NCI-H1417 treated with DMSO at 0.1 percent for 48 hours (cell line): ENCODE results near the gene MADCAM1.

Experiments
- DNase-seq: peaks from one replicate; lab custom pipeline; 2025; lab: John Stamatoyannopoulos, UW

Gene MADCAM1

DNA sequence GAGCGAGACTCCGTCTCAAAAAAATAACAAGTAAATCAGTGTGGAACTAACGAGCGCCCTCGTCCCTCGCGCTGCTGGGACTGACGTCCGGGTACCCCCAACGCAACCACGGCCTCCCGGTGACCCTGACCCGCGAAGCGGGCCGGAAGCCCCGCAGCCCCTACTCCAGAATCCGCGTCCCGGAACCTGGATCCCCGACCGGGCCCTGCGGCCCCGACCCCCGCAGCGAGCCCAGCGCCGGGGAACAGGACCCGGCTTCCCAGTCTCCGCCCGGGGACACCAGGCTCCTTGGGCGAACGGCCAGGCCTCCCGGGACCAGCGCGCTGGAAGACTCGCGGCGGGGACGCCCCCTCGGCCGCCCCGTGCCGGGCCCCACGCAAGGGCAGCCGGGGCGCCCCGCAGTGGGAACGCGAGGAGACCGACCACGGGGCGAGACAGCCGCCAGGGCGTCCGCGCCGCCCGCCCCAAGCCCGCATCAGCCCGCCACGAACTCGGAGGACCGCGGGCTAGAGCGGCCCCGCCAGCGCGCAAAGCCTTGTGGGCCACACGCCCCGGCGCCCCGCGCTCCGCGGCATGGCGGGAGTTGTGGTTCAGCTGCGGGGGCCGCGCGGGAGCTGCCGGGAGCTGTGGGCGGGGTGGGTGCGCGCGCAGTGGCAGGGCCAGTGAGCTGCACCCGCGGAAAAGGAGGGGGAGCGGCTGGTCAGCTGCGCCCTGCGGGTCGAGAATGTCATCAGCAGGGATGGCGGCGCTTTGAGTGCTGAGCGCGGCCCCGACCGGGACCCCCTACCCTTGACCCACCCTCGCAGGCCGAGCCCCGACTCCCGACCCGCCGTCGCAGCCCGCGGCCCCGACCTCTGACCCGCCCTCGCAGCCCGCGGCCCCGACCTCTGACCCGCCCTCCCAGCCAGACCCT is 7.5 kb upstream of the MADCAM1 start:
- DNase-seq: peak; percentile 82

DNA sequence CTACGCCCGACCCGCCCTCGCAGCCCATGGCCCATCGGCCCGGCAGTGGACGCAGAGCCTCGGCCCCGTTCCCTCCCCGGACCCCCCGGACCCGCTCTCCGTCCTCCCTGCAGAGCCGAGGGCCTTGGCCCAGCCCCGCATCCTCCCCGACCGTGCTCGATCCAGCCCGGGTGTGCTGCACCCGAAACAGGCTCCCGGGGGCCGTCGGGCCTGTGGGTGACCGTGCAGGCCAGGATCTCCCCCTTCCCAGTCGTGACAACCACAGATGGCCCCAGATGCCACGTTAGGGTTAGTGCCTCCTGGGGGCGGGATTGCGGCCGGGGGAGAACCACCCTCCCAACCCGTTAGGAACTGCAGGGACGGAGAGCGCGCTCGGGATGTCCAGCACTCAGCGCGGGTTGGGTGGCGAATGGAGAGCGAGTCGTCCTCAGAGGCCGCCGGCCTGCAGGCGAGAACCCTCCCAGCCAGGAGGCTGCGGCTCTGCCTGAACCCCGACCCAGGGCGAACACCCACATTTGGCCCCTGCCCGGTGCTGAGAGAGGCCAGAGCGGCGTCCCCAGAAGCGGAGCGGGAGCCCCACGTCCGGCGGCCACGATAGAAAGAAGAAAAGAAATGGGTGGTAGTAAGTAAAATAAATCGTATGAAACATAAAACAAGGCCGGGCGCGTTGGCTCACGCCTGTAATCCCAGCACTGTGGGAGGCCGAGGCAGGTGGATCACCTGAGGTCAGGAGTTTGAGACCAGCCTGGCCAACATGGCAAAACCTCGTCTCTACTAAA is 6.7 kb upstream of the MADCAM1 start:
- no peak for DNase-seq

DNA sequence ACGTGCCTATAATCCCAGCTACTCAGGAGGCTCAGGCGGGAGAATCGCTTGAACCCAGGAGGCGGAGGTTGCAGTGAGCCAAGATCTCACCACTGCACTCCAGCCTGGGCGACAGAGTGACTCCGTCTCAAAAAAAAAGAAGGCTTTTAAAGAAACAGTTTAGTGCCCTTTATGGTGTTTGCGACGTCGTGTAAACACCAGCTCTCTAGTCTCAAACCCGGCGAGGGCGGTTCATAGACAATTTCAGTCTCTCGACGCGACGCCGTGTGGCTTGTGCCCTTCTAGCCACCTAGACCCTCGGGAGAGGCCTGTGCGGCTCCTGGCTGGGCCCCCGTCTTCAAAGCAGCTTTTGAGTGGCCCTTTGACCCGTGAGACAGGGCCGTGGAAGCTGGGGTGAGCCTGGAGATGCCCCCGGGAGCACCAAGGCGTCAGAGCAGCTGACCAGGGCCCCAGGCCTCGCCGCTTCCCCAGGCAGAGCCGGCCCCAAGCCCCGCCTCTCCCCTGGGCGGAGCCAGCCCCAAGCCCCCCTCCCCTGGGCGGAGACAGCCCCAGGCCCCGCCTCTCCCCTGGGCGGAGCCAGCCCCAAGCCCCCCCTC is 5.0 kb upstream of the MADCAM1 start:
- DNase-seq: no peak

DNA sequence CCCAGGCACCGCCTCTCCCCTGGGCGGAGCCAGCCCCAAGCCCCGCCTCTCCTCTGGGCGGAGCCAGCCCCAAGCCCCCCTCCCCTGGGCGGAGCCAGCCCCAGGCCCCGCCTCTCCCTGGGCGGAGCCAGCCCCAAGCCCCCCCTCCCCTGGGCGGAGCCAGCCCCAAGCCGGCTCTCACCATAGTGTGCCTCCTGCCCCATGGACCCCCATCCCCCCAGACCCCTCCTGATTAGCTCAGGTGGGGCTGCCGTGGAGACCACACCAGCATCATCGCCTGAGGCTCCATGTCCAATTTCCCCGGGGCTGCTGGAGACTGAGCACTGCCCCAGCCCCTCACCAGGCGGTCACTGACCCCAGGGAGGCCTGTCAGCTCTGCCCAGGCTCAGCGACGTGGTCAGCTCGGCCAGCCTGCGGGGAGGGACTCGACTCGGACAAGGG is 4.2 kb upstream of the MADCAM1 start:
- DNase-seq: no peak

DNA sequence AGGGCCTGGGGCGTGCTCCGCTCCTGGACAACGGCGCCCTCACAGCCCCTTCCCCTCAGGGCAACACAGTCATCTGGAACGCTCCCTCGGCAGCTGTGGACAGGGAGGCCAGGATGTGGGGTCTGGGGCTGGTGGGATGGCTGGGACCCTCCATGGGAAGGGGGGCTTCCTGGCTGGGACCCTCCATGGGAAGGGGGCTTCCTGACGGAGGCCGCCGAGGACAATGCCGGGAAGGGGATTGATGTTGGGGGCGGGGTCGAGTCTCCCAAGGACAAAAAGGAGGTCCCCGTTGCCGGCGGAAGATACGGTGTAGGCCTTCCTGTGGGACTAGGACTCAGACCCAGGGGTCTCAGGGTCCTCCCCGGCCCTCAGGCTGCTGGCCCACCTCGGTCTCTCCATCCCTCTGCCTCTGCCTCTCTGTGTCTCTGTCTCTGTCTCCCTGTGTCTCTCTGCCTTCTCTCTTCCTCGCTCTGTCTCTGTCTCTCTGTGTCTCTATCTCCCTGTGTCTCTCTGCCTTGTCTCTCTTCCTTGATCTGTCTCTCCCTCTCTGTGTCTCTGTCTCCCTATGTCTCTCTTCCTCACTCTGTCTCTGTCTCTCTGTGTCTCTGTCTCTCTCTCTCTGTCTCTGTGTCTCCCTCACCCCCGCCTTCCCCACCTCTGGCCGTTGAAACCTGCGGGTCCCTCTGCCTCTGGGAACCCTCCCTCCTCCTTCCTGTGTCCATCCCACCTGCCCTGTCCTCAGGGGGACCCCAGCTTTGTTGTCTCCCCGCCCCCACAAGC is 2.7 kb upstream of the MADCAM1 start:
- DNase-seq: no peak

DNA sequence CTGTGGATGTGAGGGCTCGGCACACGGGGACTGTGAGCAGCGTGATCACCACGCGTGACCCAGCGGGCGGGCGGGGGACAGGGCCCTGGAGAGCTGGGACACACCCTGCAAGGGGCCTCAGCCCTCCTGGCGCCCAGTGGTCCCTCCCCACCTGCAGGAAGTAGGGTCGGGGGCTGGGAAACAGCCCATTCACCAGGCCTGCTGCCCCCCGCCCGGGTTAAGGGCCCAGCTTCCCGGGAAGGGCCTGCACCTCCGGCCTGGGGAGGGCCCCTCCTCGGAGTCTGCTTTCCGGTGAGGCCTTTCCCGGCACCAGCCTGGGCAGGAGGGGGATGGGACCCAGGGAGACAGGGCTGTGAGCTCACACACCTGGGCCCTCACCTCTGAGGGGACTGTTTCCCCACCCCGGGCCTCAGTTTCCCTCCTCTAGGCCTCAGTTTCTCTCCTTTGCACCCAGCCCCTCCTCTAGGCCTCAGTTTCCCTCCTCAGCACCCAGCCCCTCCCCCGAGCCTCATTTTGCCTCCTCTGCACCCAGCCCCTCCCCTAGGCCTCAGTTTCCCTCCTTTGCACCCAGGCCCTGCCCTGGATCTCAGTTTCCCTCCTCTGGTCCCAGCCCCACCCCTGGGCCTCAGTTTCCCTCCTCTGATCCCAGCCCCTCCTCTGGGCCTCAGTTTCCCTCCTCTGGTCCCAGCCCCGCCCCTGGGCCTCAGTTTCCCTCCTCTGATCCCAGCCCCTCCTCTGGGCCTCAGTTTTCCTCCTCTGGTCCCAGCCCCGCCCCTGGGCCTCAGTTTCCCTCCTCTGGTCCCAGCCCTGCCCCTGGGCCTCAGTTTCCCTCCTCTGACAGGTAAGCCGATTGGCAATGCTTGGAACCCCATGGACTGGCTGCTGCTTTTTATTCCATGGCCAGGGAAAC is 1.9 kb upstream of the MADCAM1 start:
- DNase-seq: no peak

DNA sequence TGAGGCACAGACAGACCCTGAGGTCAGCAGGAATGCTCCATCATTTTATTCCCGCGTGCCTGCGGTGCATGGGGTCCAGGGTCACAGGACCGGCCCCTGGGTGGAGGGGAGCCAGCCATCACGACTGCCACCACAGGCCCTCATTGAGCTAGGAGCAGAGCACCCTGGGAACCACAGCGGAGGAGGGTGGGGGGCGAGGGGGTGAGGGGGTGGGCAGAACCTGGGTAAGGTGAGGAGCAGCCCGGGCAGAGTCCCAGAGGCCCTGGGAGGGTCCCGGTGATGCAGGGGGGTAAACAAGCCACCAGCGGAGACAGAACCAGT is 1.2 kb upstream of the MADCAM1 start:
- no peak for DNase-seq

DNA sequence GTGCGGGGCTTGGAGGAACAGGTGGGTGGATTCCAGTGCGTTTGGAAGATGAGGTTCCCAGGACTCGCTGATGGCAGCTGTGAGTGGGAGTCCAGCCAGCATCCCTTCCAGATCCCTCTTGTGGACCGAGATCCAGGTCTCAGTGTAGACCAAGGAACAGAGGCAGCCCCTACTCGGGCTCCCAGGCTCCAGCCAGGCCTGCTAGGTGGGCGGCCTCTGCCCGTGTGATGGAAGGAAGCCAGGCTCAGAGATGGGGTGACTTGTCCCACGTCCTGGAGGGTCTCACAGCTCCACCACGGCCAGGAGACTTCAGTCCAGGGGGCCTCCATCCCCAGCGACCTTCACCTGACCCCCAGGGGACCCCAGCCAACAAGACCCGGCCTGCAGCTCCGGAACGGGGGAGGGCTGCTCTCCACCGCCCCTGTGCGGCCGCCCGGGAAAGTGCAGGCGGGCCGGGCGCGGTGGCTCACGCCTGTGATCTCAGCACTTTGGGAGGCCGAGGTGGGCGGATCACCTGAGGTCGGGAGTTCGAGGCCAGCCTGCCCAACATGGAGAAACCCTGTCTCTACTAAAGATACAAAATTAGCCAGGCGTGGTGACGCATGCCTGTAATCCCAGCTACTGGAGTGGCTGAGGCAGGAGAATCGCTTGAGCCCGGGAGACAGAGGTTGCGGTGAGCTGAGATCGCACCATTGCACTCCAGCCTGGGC is 729 bp upstream of the MADCAM1 start:
- no peak for DNase-seq

DNA sequence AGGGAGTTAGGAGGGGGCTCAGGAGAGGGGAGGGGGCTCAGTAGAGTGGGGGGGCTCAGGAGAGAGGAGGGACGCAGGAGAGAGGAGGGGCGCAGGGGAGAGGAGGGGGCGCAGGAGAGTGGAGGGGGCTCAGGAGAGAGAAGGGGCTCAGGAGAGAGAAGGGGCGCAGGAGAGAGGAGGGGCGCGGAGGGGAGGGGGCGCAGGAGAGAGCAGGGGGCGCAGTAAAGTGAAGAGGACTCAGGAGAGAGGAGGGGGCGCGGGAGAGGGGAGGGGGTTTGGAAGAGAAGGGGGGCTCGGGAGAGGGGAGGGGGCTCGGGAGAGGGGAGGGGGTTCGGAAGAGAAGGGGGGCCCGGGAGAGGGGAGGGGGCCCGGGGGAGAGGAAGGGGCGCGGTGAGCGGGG is 700 bp downstream of the MADCAM1 start:
- DNase-seq: no peak

DNA sequence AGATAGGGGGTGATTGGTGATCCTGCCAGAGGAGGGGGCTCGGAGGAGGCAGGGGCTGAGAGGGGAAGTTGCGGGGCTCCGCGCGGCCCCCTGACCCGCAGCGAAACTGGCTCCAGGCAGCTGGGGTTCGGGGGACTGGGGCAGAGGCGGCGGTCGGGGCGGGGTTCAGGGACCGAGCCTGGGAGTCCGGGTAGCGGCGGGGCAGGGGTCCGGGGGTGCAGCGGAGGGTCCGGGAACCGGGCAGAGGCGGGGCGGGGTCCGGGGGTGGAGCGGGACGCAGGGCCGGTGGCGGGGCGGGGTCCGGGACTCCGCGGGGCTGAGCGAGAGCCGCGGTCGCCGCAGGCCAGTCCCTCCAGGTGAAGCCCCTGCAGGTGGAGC is 1.2 kb downstream of the MADCAM1 start:
- no peak for DNase-seq

DNA sequence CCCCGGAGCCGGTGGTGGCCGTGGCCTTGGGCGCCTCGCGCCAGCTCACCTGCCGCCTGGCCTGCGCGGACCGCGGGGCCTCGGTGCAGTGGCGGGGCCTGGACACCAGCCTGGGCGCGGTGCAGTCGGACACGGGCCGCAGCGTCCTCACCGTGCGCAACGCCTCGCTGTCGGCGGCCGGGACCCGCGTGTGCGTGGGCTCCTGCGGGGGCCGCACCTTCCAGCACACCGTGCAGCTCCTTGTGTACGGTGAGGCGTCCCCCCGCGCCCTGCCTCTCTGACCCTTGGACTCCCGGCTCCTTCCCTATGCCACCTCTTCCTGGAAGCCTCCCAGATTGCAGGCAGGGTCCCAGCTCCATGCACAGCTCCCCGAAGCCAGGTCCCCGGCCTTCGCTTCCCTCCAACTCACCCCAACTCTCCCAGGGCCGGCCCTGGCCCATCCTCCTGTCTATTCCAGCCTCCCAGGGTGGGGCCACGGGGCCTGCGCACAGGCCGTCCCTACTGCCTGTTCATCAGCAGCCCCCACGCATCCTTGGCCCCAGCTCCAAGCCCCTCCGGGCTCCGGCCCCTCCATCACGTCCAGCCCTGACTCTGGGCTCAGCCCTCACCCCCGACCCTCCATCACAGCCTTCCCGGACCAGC is 1.7 kb downstream of the MADCAM1 start:
- DNase-seq: no peak

DNA sequence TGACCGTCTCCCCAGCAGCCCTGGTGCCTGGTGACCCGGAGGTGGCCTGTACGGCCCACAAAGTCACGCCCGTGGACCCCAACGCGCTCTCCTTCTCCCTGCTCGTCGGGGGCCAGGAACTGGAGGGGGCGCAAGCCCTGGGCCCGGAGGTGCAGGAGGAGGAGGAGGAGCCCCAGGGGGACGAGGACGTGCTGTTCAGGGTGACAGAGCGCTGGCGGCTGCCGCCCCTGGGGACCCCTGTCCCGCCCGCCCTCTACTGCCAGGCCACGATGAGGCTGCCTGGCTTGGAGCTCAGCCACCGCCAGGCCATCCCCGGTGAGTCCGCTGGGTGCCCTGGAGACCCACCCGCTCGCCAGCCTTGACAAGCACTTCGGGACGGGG is 2.2 kb downstream of the MADCAM1 start:
- DNase-seq: no peak

DNA sequence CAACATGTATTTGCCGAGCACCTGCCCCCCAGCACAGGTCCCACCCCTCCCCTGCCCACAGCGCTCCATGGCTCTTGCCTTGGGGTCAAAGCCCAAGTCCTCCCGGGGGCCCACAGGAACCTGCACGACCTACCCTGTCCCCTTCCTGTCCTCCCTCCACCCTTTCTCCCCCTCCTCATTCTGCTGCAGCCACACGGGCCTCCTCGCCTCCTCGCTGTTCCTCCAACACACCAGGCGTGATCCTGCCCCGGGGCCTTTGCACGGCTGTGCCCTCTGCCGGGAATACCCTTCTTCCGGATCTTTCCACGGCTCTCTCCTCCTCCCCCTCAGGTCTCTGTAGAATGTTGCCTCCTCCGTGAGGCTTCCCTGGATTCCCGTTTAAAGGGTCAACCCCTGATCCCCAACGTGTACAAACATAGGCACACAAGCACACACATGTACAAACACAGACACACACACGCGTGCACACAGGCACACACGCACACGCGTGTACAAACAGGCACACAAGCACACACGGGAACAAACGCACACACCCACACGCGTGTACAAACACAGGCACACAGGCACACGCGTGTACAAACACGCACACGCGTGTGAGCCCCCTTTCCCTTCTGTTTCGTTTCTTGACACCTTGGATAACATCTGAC is 2.8 kb downstream of the MADCAM1 start:
- DNase-seq: no peak

DNA sequence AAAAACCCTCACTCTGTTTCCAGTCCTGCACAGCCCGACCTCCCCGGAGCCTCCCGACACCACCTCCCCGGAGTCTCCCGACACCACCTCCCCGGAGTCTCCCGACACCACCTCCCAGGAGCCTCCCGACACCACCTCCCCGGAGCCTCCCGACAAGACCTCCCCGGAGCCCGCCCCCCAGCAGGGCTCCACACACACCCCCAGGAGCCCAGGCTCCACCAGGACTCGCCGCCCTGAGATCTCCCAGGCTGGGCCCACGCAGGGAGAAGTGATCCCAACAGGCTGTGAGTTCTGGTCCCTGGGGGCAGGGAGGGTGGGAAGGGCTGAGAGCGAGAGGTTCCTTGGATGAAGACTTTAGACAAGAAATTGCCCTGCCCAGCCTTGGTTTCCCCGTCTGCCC is 5.4 kb downstream of the MADCAM1 start:
- DNase-seq: no peak

DNA sequence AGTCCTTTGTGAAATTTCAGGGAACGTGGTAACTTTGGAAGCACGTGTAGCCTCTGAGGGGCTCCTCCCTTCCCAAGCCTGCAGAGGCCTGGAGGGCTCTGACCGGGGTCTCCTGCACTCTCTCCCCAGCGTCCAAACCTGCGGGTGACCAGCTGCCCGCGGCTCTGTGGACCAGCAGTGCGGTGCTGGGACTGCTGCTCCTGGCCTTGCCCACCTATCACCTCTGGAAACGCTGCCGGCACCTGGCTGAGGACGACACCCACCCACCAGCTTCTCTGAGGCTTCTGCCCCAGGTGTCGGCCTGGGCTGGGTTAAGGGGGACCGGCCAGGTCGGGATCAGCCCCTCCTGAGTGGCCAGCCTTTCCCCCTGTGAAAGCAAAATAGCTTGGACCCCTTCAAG is 8.3 kb downstream of the MADCAM1 start:
- no peak for DNase-seq

DNA sequence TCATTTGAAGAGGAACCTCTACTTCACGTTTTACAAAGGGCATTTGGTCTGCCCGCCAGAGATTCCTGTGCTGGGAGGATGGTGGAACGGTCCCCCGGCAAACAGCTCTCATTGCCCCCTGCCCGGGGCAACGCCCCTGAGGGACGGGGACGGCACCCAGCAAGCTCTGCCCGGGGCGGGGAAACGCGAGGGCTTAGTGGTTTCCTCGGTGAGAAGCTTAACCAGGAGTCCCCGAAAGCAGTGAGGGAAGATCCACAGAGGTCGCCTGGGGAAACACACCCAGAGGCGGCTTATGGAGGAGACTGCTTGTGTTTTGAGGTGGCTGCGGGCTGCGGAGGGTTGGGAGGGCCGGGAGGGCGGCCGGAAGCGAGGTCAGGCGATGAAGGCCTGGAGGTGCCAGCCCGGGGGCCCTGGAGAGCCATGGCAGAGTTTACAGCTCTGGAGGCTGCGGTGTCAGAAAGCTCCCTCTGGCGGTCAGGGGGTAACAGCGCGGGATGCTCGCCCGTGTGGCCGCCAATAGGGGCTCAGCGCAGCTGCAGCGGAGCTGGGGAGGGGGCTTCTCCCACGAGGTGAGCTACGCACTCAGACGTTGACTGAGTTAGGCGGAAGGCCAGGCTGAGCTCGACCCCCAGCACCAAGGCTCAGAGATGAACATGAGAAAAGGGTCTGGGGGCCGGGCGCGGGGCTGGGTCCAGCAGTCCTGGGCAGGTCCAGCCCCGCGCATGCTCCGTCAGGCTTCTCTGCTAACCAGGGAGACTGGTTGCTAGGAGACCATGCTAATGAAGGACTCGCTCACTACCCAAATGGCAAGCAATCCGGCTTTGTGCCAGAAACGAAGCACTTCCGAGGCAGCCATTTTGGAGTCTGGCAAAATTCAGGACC is 10.4 kb downstream of the MADCAM1 start:
- peak; percentile 99 for DNase-seq

DNA sequence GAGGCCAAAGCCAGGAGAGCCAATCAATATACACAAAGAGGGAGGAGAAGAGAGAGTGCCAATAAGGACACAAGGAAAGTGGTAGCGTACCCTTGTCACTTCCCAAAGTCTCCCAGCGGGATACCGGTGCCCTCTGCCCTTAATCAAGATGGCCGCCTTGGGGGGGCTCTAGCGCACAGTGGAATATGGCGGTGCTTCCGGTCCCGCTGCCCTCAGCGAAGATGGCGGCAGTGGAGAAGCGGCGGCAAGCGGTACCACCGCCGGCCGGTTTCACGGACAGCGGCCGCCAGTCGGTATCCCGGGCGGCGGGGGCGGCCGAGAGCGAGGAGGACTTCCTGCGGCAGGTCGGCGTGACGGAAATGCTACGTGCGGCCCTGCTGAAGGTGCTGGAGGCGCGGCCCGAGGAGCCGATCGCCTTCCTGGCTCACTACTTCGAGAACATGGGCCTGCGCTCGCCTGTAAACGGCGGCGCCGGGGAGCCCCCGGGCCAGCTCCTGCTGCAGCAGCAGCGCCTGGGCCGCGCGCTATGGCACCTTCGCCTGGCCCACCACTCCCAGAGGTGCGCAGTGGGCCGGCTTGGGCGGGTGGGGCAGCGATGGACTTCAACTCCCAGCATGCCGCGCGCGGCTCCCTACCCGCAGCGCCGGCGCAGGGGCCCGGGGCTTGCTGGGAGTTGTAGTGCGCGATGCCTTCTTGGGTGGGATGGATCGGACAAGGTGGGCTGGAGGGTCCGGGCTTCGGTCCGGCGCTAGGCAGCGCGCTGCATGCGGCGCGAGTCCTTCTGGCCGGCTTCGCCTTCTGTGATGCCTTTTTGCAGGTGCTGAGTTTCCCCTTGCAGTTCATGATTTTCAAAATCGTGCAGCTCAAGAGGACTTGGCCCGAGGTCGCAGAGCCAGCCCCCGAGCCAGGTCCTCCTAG is 11.3 kb downstream of the MADCAM1 start, which contains the start of gene TPGS1:
Gene TPGS1 (plus strand): TSS at position 212 of the 918 bp plus-strand sequence. CDS start 10 bp downstream, at position 222.
- DNase-seq: peak; percentile 100
